ENCODE measurements around the gene RAD1.

DNA sequence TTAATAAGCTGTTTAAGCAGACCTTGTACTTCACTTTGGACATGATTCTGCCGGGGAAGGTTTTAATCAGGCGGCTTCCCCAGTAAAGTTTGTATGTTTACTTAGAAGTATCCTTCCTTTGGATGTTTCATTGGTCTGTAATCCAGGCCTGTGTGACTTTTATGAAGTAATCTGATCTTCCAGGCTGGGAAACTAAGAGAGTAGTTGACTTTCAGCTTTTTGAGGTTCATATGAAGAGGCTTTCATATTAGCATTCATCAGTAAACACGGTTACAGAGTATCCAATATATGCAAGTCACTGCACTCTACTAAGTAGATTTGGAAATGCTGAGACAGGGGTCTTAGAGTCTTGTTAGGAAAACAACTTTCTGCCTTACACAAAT, 15.1 kb upstream of the RAD1 start:
- TF ChIP-seq, protein P1, sequence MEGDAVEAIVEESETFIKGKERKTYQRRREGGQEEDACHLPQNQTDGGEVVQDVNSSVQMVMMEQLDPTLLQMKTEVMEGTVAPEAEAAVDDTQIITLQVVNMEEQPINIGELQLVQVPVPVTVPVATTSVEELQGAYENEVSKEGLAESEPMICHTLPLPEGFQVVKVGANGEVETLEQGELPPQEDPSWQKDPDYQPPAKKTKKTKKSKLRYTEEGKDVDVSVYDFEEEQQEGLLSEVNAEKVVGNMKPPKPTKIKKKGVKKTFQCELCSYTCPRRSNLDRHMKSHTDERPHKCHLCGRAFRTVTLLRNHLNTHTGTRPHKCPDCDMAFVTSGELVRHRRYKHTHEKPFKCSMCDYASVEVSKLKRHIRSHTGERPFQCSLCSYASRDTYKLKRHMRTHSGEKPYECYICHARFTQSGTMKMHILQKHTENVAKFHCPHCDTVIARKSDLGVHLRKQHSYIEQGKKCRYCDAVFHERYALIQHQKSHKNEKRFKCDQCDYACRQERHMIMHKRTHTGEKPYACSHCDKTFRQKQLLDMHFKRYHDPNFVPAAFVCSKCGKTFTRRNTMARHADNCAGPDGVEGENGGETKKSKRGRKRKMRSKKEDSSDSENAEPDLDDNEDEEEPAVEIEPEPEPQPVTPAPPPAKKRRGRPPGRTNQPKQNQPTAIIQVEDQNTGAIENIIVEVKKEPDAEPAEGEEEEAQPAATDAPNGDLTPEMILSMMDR (IDR thresholded peaks at IDR 0.05; ENCODE audit: low read length): no peak
- TF ChIP-seq EZH2 (IDR thresholded peaks at IDR 0.05; ENCODE audit: borderline replicate concordance, low read length): no peak

All from OCI-LY1 (cell line).